HG03025 (cell line): ENCODE measurements around the gene ZNF662.
"Not testable (repeated sequence)": the region's sequence is repeated elsewhere in the genome, so short reads cannot be mapped to it uniquely, and the experiment has no call there.

Source experiments
- ATAC-seq: cut with Tn5 transposase; IDR thresholded peaks from one replicate; pipeline ENCODE4 v1.9.1; 2021; ENCODE audit warnings: mild to moderate bottlenecking, moderate library complexity; ENCODE audit not compliant: unreplicated experiment, low FRiP score

ZNF662 gene

DNA sequence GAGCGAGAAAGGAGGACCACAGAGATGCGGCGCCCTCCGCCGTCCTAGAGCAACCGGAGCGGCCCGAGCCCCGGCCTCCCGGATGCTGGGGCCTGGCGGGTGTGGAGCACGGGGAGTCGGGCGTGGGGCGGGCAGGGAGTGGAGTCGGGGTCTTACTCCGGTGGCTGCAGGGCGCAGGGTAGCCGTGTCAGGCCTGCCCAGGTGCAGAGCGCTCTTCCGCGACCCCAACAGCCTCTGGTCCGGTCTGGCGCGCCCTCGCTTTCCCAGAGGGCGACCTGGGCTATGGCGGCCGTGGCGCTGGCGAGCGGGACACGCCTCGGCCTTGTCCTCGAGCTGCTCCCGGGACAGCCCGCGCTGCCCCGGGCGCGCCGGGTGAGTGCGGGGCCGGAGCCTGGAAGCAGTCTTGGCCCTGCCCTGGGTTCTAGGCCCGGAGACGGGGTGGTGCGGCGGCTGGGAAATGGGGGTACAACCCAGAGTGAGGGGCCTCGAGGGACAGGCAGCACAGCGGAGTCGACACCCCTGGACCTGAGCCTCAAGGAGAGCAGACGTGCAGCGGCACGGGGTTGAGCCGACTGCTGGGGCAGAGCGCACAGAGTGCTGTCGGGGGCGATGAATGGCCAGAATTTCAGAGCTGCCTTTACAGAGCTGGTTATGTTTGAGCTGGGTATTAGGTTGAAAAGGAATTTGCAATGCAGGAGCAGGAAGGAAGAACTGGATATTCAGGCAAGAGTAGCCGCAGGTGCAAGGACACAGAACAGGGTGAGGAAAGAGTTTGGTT lies at the start of gene ZNF662:
TSS of gene ZNF662 (plus strand) at position 73 of the 778 bp plus-strand sequence. CDS start 1,973 bp downstream, outside the sequence.
- ATAC-seq = no peak

GRCh38 chr3:42856544-42856943 lies 49.4 kb upstream of the ZNF662 start:
- no peak for ATAC-seq

GRCh38 chr3:42864321-42864950 lies 41.5 kb upstream of the ZNF662 start:
- no peak for ATAC-seq

GRCh38 chr3:42865256-42865655 lies 40.7 kb upstream of the ZNF662 start:
- ATAC-seq = no peak

GRCh38 chr3:42867138-42867537 lies 38.8 kb upstream of the ZNF662 start:
- ATAC-seq = no peak

DNA sequence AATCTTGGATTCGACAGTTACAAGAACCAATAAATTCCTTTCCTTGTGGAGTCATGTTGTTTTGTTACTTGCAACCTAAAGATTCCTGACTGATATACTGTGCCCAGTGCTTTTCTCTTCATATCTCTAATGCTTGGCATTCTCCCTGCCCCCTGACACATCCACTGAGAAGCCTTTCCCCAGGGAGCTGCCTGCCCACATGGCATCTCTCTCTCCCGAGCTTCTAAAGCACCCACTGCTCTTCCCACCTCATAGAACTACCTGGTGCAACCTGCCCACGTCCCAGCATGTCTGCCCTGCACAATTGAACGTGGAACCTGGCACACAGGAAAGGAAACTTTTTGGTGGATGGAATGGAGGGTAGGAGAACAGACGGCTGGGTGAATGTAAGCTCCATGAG lies 37.1 kb upstream of the ZNF662 start:
- no peak for ATAC-seq

GRCh38 chr3:42871592-42872196 lies 34.2 kb upstream of the ZNF662 start:
- ATAC-seq = no peak

DNA sequence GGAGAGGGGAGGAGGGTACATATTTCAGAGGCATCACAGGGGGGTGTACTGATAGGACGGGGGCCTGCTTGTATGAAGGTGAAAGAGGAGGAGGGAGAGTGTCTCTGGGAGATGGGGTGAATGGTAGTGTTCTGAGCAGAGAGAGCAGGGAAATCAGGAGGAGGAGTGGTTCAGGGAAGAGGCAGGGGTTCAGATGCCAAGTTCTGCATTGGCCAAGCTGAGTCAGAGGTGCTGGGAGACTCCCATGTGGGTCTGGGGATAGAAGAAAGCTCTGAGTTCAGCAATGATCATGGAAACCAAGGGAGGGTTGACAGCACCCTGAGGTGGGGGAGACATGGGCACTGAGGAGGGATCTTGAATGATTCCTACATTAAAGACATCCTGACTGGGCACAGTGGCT lies 33.2 kb upstream of the ZNF662 start:
- no peak for ATAC-seq

DNA sequence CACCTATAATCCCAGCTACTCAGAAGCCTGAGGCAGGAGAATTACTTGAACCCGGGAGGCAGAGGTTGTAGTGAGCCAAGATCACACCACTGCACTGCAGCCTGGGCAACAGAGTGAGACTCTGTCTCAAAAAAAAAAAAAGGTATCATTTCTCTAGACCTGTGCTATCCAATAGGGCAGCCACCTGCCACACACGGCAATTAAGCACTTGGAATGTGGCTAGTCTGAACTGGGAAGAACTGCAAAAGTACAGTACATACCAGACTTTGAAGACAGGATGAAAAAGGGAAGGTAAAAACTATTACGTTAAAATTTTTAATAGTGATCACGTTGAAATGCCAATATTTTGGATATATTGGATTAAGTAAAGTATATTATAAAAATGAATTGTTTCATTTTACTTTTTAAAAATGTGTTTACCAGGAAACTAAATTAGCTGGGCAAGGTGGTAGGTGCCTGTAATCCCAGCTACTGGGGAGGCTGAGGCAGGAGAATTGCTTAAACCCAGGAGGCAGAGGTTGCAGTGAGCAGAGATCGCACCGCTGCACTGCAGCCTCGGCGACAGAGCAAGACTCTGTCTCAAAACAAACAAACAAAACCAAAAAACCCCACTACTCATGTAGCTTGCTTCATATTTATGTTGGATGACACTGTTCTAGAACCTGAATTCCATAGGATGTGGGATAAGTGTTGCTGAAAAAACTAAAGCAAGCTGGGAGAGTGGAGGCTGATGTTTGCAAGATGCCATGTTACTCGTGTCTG lies 32.5 kb upstream of the ZNF662 start:
- no peak for ATAC-seq

DNA sequence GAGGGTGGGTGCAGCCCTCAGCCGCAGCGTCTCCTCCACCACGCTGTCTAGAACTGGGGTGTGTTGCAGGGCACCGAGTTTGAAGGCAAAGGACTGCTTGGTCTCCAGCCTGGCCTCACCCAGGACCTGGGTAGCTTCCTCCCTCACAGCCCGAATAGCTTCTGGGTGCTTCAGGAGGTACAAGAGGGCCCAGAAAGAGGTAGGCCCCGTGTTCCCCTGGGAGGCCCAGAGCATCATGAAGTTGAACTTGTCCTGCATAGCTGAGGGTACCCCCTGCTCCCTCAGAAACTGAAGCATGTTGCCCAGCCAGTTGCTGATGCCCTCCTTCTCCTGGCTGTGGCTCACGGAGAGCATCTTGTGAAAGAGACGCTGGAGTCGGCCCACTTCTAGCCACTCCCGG lies 31.2 kb upstream of the ZNF662 start:
- no peak for ATAC-seq

GRCh38 chr3:42875325-42876151 lies 30.4 kb upstream of the ZNF662 start, which contains the start of gene CYP8B1:
Gene CYP8B1 (minus strand): TSS chr3:42875879. CDS start chr3:42875816, 63 bp downstream.
- ATAC-seq = no peak

- no peak for ATAC-seq
Observed at GRCh38 chr3:42876401-42876800, 29.5 kb upstream of the ZNF662 start.

DNA sequence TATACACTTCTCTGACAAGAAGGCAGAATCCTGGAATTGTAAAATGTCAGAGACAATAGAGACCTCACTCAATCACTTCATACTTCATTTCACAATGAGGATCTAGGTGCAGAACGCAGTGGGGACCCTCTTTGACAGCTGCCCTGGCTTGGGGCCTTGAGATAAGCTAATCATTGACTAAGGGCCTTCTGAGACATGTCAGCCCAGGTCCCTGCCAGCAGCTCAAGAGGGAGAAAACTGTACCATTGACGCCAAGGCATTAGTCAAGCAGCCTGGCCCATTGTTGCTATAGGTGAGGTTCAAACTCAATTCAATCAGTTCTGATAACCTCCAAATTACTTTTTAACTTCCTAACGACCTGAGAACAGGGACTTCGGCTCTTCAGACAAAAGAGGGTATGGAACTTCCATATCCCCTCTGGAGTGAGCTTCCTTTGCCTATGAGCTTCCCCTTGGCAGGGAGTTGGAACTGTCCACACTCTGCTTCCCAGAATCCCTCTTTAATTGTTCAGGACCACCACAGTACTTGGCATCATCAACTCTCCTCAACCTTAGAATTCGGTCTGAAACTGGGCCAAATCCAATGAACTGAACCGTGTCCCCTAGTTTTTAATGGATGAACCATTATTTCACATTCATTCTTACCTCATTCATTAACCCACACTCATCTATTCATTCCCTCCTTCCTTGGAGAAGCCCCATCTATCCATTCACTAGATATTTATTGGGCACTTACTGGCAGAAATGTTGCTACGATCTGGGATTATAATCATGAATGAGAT lies 28.8 kb upstream of the ZNF662 start:
- ATAC-seq = no peak

GRCh38 chr3:42877881-42878280 lies 28.1 kb upstream of the ZNF662 start:
- no peak for ATAC-seq

- no peak for ATAC-seq
Observed at GRCh38 chr3:42880183-42880582, 25.8 kb upstream of the ZNF662 start.

DNA sequence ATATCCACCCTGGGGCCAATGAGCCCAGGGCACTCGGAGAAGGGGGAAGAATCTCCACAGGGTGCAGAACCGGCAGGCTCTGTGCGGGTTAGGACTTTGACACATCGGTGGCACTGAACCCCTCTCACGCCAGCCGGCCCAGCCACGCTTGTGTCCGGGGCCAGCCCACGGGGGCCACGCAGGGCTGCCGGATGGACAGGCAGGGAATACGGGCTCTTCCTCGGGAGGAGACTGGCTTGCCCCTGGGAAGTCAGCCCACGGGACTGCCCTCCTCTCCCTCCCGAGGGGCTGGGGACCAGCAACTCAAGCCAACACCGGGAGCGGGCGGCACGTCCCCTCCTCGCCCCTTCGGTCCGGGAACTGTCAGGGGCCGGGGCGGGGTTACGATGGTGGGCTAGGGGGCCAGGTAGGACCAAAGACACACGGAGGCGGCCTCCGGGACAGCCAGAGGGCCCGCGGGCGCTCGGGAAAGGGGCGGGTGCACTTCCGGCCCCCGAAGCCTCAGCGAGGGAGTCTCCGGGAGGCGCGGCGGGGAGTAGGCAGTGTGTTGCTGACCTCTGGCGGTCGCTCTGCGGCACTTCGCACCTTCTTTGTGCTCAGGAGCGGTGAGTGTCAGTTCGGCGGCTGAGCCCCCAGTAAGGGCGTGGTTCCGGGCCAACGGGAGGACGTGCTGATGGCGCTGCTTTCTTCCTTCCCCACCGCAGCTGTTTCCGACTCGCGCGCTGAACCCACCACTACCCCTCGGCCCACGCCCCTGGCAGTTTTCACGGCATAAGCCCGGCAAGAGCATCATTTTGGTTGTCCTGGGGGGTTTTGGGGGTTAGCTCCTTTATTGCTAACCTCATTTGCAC lies 25.1 kb upstream of the ZNF662 start:
- peak; percentile 96 for ATAC-seq

DNA sequence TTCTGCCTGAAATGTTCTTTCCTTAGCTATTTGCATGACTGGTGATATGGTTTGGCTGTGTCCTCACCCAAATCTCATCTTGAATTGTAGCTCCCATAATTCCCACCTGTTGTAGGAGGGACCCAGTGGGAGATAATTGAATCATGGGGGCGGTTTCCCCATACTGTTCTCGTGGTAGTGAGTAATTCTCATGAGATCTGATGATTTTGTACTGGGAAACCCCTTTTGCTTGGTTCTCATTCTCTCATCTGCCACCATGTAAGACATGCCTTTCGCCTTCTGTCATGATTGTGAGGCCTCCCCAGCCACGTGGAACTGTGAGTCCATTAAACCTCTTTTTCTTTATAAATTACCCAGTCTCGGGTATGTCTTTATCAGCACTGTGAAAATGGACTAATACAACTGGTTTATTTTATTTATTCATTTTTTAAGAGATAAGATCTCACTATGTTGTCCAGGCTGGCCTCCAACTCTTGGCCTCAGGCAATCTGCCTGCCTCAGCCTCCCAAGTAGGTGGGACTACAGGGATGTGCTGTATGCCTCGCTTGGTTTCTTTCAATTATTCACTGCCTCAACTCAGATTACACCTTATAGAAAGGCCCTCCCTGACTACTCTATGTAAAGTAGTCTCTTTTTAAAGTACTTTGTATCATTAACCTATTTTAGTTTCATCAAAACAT lies 22.6 kb upstream of the ZNF662 start:
- not testable (repeated sequence) for ATAC-seq

- no peak for ATAC-seq
Observed at GRCh38 chr3:42884324-42884723, 21.6 kb upstream of the ZNF662 start.
